ENCODE measurements around the gene OR4K14.

OR4K14 gene

GRCh38 chr14:20035938-20036337, 16.8 kb upstream of the OR4K14 start, which contains the start of gene OR4K13:
Gene OR4K13, minus strand, starts transcription at chr14:20036038. Its CDS starts 1,280 bp downstream, at chr14:20034758.
- H3K9ac ChIP-seq, result no peak within 1 kb of the TSS
- TF ChIP-seq, protein P1, sequence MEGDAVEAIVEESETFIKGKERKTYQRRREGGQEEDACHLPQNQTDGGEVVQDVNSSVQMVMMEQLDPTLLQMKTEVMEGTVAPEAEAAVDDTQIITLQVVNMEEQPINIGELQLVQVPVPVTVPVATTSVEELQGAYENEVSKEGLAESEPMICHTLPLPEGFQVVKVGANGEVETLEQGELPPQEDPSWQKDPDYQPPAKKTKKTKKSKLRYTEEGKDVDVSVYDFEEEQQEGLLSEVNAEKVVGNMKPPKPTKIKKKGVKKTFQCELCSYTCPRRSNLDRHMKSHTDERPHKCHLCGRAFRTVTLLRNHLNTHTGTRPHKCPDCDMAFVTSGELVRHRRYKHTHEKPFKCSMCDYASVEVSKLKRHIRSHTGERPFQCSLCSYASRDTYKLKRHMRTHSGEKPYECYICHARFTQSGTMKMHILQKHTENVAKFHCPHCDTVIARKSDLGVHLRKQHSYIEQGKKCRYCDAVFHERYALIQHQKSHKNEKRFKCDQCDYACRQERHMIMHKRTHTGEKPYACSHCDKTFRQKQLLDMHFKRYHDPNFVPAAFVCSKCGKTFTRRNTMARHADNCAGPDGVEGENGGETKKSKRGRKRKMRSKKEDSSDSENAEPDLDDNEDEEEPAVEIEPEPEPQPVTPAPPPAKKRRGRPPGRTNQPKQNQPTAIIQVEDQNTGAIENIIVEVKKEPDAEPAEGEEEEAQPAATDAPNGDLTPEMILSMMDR (conservative IDR thresholded peaks at IDR 0.05; ENCODE audit: low read depth, low read length), result no peak
- no peaks in the 10 kb centered on the region for H4K20me1 ChIP-seq (ENCODE audit: insufficient read depth)
- H3K36me3 ChIP-seq (ENCODE audit: insufficient read depth), result no peaks in the 10 kb centered on the region
- no peak within 1 kb of the TSS for H2AFZ ChIP-seq (ENCODE audit: low read depth)
- no peak within 1 kb of the TSS for H3K27ac ChIP-seq
- H3K4me2 ChIP-seq, result no peak within 1 kb of the TSS
- H3K4me3 ChIP-seq (IDR thresholded peaks at IDR 0.05; ENCODE audit: insufficient read depth, low read depth, low read length), result no peak within 1 kb of the TSS
- no peaks in the 10 kb centered on the region for H3K79me2 ChIP-seq (ENCODE audit: insufficient read depth, low read depth)
- H3K4me1 ChIP-seq (ENCODE audit: low read depth, poor library complexity, severe bottlenecking), result no peaks in the 10 kb centered on the region
- no peaks in the 10 kb centered on the region for H3K27me3 ChIP-seq (ENCODE audit: insufficient read depth, low read depth)

- Histone ChIP-seq H3K27ac (no peak overlapping the region), H3K27me3 (ENCODE audit: insufficient read depth, low read depth) (no peaks in the 10 kb centered on the region), H4K20me1 (ENCODE audit: insufficient read depth) (no peaks in the 10 kb centered on the region), H3K4me1 (ENCODE audit: low read depth, poor library complexity, severe bottlenecking) (no peaks in the 10 kb centered on the region), H3K4me2 (no peak overlapping the region), H3K4me3 (IDR thresholded peaks at IDR 0.05; ENCODE audit: insufficient read depth, low read depth, low read length) (no peak overlapping the region), H2AFZ (ENCODE audit: low read depth) (no peak overlapping the region), H3K79me2 (ENCODE audit: insufficient read depth, low read depth) (no peaks in the 10 kb centered on the region), H3K9ac (no peak overlapping the region), H3K36me3 (ENCODE audit: insufficient read depth) (no peaks in the 10 kb centered on the region)
- TF ChIP-seq, protein P1 (conservative IDR thresholded peaks at IDR 0.05; ENCODE audit: low read depth, low read length), result no peak
Measured at GRCh38 chr14:20035449-20035848, 16.3 kb upstream of the OR4K14 start.

DNA sequence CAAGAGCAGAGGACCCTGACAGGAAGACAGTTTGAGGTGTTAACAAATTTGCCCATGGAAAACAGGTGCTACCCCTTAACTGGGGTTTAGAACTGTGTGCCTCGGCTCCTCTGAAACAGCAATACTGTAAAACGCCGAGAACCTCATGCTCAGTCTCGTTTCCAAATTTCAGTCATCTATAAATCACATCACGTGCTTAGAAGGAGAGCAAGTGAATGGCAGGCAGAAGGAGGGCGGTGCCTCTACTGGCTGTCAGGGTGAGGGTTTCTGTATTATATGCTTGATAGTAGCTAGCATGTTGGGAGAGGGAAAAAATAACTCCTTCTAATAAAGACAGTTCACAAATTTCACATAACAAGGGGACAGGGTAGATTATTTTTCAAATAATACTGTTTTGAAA, 12.0 kb upstream of the OR4K14 start:
- Histone ChIP-seq H3K9ac (no peak overlapping the region), H3K36me3 (ENCODE audit: insufficient read depth) (no peaks in the 10 kb centered on the region), H3K79me2 (ENCODE audit: insufficient read depth, low read depth) (no peaks in the 10 kb centered on the region), H3K27ac (no peak overlapping the region), H3K4me2 (no peak overlapping the region), H3K4me3 (IDR thresholded peaks at IDR 0.05; ENCODE audit: insufficient read depth, low read depth, low read length) (no peak overlapping the region), H4K20me1 (ENCODE audit: insufficient read depth) (no peaks in the 10 kb centered on the region), H3K4me1 (ENCODE audit: low read depth, poor library complexity, severe bottlenecking) (no peaks in the 10 kb centered on the region), H3K27me3 (ENCODE audit: insufficient read depth, low read depth) (no peaks in the 10 kb centered on the region), H2AFZ (ENCODE audit: low read depth) (no peak overlapping the region)
- TF ChIP-seq, protein P1 (conservative IDR thresholded peaks at IDR 0.05; ENCODE audit: low read depth, low read length), result no peak

GRCh38 chr14:20008156-20008555, 11.0 kb downstream of the OR4K14 start:
- no peaks in the 10 kb centered on the region for H3K27me3 ChIP-seq (ENCODE audit: insufficient read depth, low read depth)
- no peaks in the 10 kb centered on the region for H3K79me2 ChIP-seq (ENCODE audit: insufficient read depth, low read depth)
- no peak overlapping the region for H3K27ac ChIP-seq
- no peak overlapping the region for H3K9ac ChIP-seq
- H3K4me2 ChIP-seq, result no peak overlapping the region
- TF ChIP-seq, protein P1 (conservative IDR thresholded peaks at IDR 0.05; ENCODE audit: low read depth, low read length), result no peak
- H2AFZ ChIP-seq (ENCODE audit: low read depth), result no peak overlapping the region
- no peaks in the 10 kb centered on the region for H3K4me1 ChIP-seq (ENCODE audit: low read depth, poor library complexity, severe bottlenecking)
- no peaks in the 10 kb centered on the region for H3K36me3 ChIP-seq (ENCODE audit: insufficient read depth)
- no peak overlapping the region for H3K4me3 ChIP-seq (IDR thresholded peaks at IDR 0.05; ENCODE audit: insufficient read depth, low read depth, low read length)
- no peaks in the 10 kb centered on the region for H4K20me1 ChIP-seq (ENCODE audit: insufficient read depth)
